Right lobe of liver (tissue), 4 donors: ENCODE measurements around the gene RASGRP4.

Experiments used
- CTCF ChIP-seq, 4 donors: fragments of 200-600 bp in 3 of 4; fragments of 450-650 bp in 1 of 4; IDR thresholded peaks; one replicate each; pipeline versions ENCODE4 v1.5.1 to v1.8.0; 2016 to 2022; ENCODE audit warnings: antibody characterized with exemption in 4 of 4, mild to moderate bottlenecking in 2 of 4
- POLR2A ChIP-seq: fragments of 450-650 bp; IDR thresholded peaks from one replicate; pipeline ENCODE4 v1.6.1; 2017; ENCODE audit warnings: antibody characterized with exemption, mild to moderate bottlenecking
- donor health status: DM: no; HTN: no; CAD: no.
- donor health status: DM: no; HTN: no; CAD: no.
- donor health status: DM: no; HTN: yes; CAD: no.

- TF ChIP-seq CTCF (IDR thresholded peaks at IDR 0.05) = no peak
- TF ChIP-seq POLR2A = no peak
Measured at GRCh38 chr19:38457690-38458405, 31.8 kb upstream of the RASGRP4 start.
